ENCODE measurements around the gene PLA2G2A.
"Not testable (repeated sequence)": the region's sequence is repeated elsewhere in the genome, so short reads cannot be mapped to it uniquely, and the experiment has no call there.

Gene PLA2G2A

GRCh38 chr1:19979494-19979977 lies at the start of gene PLA2G2A:
TSS of gene PLA2G2A (minus strand) at chr1:19979618. CDS start at chr1:19978773, 845 bp downstream.
- DNase-seq: no peak

GRCh38 chr1:20028726-20029125 lies 49.3 kb upstream of the PLA2G2A start:
- DNase-seq: no peak

- no peak for DNase-seq
Observed at GRCh38 chr1:20028125-20028524, 48.7 kb upstream of the PLA2G2A start.

GRCh38 chr1:20017741-20018140 lies 38.3 kb upstream of the PLA2G2A start:
- no peak for DNase-seq

- DNase-seq: no peak
Observed at GRCh38 chr1:20014153-20014552, 34.7 kb upstream of the PLA2G2A start.

- DNase-seq: no peak
Observed at GRCh38 chr1:20010016-20010415, 30.6 kb upstream of the PLA2G2A start.

GRCh38 chr1:20009212-20009611 lies 29.8 kb upstream of the PLA2G2A start:
- DNase-seq: no peak

GRCh38 chr1:20008391-20008841 lies 29.0 kb upstream of the PLA2G2A start:
- DNase-seq: no peak

GRCh38 chr1:19998823-19999222 lies 19.4 kb upstream of the PLA2G2A start:
- DNase-seq: not testable (repeated sequence)

GRCh38 chr1:19990689-19991088 lies 11.3 kb upstream of the PLA2G2A start:
- no peak for DNase-seq

- not testable (repeated sequence) for DNase-seq
Observed at GRCh38 chr1:19990182-19990582, 10.8 kb upstream of the PLA2G2A start.

GRCh38 chr1:19988267-19989006 lies 9.0 kb upstream of the PLA2G2A start:
- DNase-seq: no peak

- no peak for DNase-seq
Observed at GRCh38 chr1:19987719-19988118, 8.3 kb upstream of the PLA2G2A start.

GRCh38 chr1:19984409-19985016 lies 5.1 kb upstream of the PLA2G2A start:
- DNase-seq: not testable (repeated sequence)

- no peak for DNase-seq
Observed at GRCh38 chr1:19981507-19982312, 2.3 kb upstream of the PLA2G2A start.

- no peak for DNase-seq
Observed at GRCh38 chr1:19981170-19981506, 1.7 kb upstream of the PLA2G2A start.

- no peak for DNase-seq
Observed at GRCh38 chr1:19980314-19980713, 896 bp upstream of the PLA2G2A start.

GRCh38 chr1:19978143-19978542 lies 1.3 kb downstream of the PLA2G2A start:
- no peak for DNase-seq

- DNase-seq: no peak
Observed at GRCh38 chr1:19976317-19977003, 3.0 kb downstream of the PLA2G2A start.

GRCh38 chr1:19975423-19976193 lies 3.8 kb downstream of the PLA2G2A start:
- no peak for DNase-seq

- DNase-seq: no peak
Observed at GRCh38 chr1:19974822-19975416, 4.5 kb downstream of the PLA2G2A start.

- DNase-seq: no peak
Observed at GRCh38 chr1:19973616-19974015, 5.8 kb downstream of the PLA2G2A start.
